ENCODE measurements around the gene RGS8. TPM values are rescaled to one million over a fixed set of nuclear protein-coding genes. Genes with fewer than 3 reads are reported as not detected.

The RGS8 gene
- polyA plus RNA-seq, 1 of the 3 experiments (the other 2 are of a cell fraction), result not detected

- 68% methylated on average over 2 of the region's 2 CpGs for WGBS (ENCODE audit: low lambda C conversion rate)
- Histone ChIP-seq H3K27ac (ENCODE audit: low read depth in 2 of 2, low read length in 1 of 2) (no peak overlapping the region), H3K9me3 (no peaks in the 10 kb centered on the region), H2AFZ (ENCODE audit: low read depth) (no peak overlapping the region), H3K4me3 (ENCODE audit: low read depth in 2 of 2, low read length in 1 of 2) (no peak overlapping the region), H3K9me2 (no peaks in the 10 kb centered on the region), H3K4me1 (ENCODE audit: control insufficient read depth in 1 of 2, insufficient read depth in 2 of 2, low read depth in 1 of 2, low read length in 1 of 2) (no peaks in the 10 kb centered on the region; a peak in 1 of 4 replicates), H3K79me2 (ENCODE audit: insufficient read depth) (no peaks in the 10 kb centered on the region), H3K27me3 (ENCODE audit: insufficient read depth) (no peaks in the 10 kb centered on the region; the same call in 1 of the 2 replicates), H3K4me2 (no peak overlapping the region), H4K20me1 (ENCODE audit: insufficient read depth) (no peaks in the 10 kb centered on the region), H3K36me3 (replicated peaks in 1 of 2; ENCODE audit: control insufficient read depth in 1 of 2, insufficient read depth in 2 of 2, low read length in 1 of 2) (no peaks in the 10 kb centered on the region), H3F3A (replicated peaks; ENCODE audit: insufficient read depth) (no peaks in the 10 kb centered on the region), H3K9ac (no peak overlapping the region)
- TF ChIP-seq RCOR1 (IDR thresholded peaks at IDR 0.05; ENCODE audit: low read length), result no peak
- no peak for TF ChIP-seq SMC3 (IDR thresholded peaks at IDR 0.05; ENCODE audit: low read depth, low read length)
- TF ChIP-seq MEF2A (IDR thresholded peaks at IDR 0.05; ENCODE audit: borderline replicate concordance, low read depth), result no peak
- no peak for TF ChIP-seq EP300 (IDR thresholded peaks at IDR 0.05; ENCODE audit: borderline replicate concordance in 1 of 2, low read depth in 1 of 2, low read length in 1 of 2)
- TF ChIP-seq FOXM1 (IDR thresholded peaks at IDR 0.05; ENCODE audit: low read depth), result no peak
- TF ChIP-seq, protein P1, sequence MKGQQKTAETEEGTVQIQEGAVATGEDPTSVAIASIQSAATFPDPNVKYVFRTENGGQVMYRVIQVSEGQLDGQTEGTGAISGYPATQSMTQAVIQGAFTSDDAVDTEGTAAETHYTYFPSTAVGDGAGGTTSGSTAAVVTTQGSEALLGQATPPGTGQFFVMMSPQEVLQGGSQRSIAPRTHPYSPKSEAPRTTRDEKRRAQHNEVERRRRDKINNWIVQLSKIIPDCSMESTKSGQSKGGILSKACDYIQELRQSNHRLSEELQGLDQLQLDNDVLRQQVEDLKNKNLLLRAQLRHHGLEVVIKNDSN (IDR thresholded peaks at IDR 0.05; ENCODE audit: borderline replicate concordance, low read depth), result no peak
- no peak for TF ChIP-seq NFIC (IDR thresholded peaks at IDR 0.05; ENCODE audit: borderline replicate concordance)
- TF ChIP-seq IRF3 (IDR thresholded peaks at IDR 0.05; ENCODE audit: low read depth, low read length), result no peak
- no peak for TF ChIP-seq MAX (IDR thresholded peaks at IDR 0.05; ENCODE audit: low read depth)
- no peak for TF ChIP-seq TAF1 (IDR thresholded peaks at IDR 0.05; ENCODE audit: borderline replicate concordance, low read depth, low read length)
- TF ChIP-seq FOXJ3 (CRISPR knock-in tag; IDR thresholded peaks at IDR 0.05), result no peak
- TF ChIP-seq RAD21 (IDR thresholded peaks at IDR 0.05; ENCODE audit: low read length), result no peak
- TF ChIP-seq CTCF (IDR thresholded peaks at IDR 0.05), result no peak
- TF ChIP-seq TEAD4 (IDR thresholded peaks at IDR 0.05; ENCODE audit: borderline replicate concordance, insufficient read depth), result no peak
- TF ChIP-seq RFX5 (IDR thresholded peaks at IDR 0.05; ENCODE audit: low read length), result no peak
- no peak for TF ChIP-seq YY1 (IDR thresholded peaks at IDR 0.05; ENCODE audit: low read depth)
- TF ChIP-seq FOSL2 (IDR thresholded peaks at IDR 0.05; ENCODE audit: borderline replicate concordance, low read depth), result no peak
- ChIA-PET CTCF (interaction anchor here (1.4 kb wide), 1 partner anchor 68 kb away, joined by 4 read pairs; no protein-coding TSS in a partner anchor), POLR2A (no interaction called here)
- DNase-seq, result no peak
Measured at GRCh38 chr1:182718311-182718710, 33.9 kb upstream of the RGS8 start.

Data from SK-N-SH (cell line).